CD1c-positive myeloid dendritic cell (primary cell): ENCODE data around the gene WDR12.
"Not testable (repeated sequence)": the region's sequence is repeated elsewhere in the genome, so short reads cannot be mapped to it uniquely, and the experiment has no call there.

ENCODE experiments used
- DNase-seq: peaks from one replicate; pipeline ENCODE4 v3.0.0-alpha.2; 2016; ENCODE audit errors: extremely low spot score

WDR12 gene

DNA sequence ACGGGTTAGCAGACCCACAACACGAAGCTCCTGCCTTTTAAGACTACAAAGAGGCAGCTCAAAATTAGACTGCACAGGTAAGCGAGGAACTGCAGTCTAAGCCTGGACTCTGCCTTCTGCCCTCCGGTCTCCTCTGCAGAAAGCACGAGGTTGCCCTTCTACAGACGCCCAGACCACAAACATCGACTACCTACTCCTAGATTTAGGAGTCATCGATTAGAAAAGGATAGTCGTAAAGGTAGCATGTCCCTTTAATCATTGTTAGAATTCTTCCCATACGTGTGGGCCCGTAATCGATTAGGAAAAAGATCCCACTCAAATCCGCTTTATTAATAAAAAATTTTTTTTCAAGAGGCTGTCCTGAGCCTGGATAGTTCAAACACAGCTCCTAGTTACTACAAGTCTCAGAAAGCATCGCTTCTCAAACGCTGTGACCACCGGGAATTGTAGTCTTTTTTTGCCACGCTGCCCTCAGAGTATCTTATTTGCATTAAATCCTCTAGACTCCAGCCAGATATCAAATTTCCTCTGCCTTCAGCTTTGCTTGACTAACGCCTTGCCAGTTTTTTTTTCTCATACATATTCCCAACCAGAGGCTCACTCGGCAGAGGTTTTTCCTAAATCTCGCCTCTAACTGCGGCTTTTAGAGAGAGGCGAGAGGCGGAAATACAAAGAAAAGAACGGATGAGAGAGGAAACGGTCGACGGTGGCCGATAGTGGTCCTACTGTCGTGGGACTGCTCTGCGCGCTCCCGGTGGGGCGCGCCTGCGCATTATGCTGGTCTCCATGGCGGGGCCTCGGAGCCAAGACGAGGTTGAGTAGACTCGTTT lies at the start of gene WDR12, which contains the start of gene CARF:
Gene WDR12, minus strand, starts transcription at position 162 of the 830 bp plus-strand sequence. CDS start 197 bp downstream, outside the sequence.
Gene CARF, plus strand, starts transcription at position 764 of the 830 bp plus-strand sequence. CDS start 29,628 bp downstream, outside the sequence.
- DNase-seq = peak; percentile 94

DNA sequence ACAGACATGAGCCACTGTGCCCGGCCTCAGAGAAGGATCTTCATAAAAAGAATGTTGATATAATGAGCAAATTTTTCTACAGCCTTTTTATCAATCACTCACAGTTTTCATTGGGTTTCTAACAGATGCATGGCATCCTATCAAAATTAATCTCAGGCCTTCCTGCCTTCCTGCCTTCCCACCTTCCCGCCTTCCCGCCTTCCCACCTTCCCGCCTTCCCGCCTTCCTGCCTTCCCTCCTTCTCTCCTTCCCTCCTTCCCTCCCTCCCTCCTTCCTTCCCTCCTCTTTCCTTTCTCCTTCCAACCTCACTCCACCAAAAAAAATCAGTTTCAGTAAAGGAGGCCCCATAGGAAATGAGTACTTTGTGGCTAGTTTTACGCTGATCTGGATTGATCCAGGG lies 49.1 kb upstream of the WDR12 start:
- DNase-seq = no peak

DNA sequence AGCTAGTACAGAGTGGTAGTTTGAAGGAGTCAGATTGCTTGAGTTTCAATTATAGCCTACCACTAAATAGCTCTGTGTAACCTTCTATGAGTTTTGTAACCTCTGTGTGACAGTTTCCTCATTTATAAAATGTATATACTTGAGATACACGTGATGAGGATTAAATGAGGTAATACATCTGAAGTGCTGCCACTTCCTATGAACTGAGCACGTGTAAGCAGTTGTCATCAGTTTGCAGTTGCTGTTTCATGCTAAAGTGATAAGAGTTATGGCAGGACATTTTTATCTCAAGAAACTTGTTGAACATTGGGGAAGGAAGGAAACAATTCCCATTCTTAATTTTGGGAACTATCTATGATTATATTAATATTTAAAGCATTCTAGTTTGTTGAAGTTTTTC lies 39.1 kb upstream of the WDR12 start:
- DNase-seq = peak; percentile 80

DNA sequence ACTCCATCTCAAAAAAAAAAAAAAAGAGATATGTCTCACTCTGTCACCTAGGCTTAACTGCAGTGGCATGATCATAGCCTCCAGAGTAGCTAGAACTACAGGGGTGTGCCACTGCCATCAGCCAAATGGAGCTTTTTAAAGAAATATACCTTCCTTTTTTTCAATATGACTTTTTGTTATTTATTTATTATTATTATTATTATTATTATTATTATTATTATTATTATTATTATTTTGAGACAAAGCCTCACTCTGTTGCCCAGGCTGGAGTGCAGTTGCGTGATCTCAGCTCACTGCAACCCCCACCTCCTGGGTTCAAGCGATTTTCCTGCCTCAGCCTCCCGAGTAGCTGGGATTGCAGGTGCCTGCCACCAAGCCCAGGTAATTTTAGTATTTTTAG lies 37.9 kb upstream of the WDR12 start:
- DNase-seq = not testable (repeated sequence)

DNA sequence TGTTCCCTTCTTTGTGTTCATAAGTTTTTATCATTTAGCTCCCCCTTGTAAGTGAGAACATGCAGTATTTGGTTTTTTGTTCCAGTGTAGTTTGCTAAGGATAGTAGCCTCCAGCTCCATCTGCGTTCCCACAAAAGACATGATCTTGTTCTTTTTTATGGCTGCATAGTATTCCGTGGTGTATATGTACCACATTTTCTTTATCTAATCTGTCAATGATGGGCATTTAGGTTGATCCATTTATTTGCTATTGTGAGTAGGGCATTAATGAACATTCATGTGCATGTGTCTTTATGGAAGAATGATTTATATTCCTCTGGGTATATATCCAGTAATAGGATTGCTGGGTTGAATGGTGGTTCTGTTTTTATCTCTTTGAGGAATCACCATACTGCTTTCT lies 34.0 kb upstream of the WDR12 start:
- no peak for DNase-seq

DNA sequence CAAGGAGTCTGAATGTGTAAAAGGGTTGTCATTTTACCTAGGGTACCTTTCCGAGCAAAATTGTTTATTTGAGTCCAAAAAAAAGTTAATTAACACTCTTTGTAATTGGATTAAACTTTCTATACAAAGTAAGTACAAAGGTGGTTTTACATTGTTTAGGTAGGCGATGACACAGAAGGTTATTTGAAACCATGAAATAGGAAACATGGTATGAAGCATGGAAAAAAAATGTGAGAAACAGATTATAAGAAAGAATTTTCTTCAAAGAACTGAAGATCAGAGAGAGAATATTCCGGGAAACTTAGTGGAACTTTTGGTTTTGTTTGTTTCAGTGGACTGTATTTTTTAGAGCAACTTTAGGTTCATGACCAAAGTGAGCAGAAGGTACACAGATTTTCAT lies 33.3 kb upstream of the WDR12 start:
- no peak for DNase-seq

DNA sequence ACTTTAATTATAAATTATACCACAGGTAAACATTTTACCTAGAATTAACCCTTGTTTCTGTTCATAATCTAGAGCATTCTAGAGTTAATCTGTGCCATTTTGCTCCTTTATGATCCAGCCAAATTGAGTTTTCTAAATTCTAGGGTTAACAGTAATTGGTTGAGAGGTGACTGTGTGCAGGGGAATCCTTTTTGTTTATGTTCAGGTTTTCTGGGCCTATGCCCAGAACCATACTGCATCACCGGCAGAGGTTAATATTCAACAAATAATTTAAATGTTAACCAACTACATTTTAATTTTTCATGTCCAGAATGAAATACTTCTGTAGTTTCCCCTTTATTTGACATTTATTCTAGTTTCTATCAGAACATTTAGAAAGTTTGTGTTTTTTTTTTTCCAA lies 32.9 kb upstream of the WDR12 start:
- DNase-seq = no peak

DNA sequence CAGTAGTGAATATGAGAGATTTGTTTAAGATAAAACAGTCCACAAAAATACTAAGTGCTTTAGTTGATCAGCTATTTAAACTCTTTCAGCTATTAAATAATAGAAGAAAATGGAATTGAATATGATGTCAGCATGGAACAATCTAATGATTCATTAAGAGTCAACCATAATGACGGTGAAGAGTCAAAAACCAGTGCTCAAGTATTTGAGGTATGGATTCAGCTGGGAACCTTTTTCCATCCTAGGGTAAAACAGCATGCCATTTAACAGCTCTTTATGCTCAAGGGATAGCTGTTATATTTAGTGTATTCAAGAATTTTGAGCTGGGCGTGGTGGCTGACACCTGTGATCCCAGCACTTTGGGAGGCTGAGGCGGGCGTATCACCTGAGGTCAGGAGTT lies 30.3 kb upstream of the WDR12 start:
- no peak for DNase-seq

DNA sequence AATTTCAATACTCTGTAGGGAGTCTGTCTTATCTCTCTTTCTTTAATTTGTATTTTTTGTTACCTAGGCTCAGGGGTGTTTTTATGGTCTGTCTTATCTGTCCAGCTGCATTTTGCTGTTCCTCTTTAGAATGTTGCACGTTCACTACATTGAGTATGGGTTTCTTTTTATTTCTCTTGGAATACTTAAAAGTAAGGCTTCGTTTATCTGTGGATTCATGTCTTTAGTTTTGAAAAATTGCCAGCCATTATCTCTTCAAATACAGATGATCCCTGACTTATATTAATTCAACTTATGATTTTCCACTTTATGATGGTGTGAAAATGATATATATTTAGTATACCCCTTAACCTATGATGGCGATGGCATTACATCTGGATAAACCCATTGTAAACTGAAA lies 27.5 kb upstream of the WDR12 start:
- no peak for DNase-seq

DNA sequence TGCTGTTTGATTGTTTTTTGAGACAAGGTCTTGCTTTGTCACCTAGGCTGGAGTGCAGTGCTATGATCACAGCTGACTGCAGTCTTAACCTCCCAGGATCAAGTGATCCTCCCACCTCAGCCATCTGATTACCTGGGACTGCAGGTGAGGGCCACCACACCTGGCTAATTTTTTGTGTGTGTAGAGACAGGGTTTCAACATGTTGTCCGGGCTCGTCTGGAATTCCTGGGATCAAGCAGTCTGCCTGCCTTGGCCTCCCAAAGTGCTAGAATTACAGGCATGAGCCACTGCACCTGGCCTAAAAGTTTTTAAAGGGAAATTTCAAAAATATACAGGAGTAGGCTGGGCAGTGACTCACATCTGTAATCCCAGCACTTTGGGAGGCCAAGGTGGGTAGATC lies 23.0 kb upstream of the WDR12 start:
- no peak for DNase-seq

DNA sequence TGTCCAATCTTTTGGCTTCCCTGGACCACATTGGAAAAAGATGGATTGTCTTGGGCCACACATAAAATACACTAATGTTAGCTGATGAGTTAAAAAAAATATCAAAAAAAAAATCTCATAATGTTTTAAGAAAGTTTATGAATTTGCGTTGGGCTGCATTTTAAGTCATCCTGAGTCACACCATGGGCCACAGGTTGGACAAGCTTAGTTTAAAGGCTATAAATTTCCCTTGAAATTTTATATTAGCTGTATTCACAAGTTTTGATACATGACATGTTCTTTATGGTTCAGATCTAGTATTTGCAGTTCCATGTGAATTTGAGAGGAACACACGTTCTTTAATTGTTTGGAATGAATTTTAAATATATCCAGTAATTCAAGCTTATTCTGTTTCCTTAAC lies 22.5 kb upstream of the WDR12 start:
- no peak for DNase-seq

DNA sequence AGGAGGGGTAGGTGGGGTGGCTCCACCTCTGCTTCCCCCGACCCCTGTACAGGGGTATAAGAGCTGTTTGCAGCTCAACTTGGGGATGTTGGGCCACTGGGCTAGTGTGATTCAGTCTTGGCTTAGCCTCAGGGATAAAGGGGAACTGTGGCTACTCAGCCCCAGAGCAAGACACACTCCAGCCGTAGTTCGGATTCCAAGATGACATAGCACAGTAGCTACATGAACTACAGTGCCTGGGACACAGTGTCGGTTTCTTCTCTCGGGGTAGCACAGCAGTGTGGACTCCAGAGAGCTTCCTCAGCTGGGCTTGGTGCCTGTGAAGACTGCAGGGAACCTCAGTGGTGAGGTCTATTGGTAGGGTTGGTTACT lies 21.7 kb upstream of the WDR12 start:
- DNase-seq = no peak

DNA sequence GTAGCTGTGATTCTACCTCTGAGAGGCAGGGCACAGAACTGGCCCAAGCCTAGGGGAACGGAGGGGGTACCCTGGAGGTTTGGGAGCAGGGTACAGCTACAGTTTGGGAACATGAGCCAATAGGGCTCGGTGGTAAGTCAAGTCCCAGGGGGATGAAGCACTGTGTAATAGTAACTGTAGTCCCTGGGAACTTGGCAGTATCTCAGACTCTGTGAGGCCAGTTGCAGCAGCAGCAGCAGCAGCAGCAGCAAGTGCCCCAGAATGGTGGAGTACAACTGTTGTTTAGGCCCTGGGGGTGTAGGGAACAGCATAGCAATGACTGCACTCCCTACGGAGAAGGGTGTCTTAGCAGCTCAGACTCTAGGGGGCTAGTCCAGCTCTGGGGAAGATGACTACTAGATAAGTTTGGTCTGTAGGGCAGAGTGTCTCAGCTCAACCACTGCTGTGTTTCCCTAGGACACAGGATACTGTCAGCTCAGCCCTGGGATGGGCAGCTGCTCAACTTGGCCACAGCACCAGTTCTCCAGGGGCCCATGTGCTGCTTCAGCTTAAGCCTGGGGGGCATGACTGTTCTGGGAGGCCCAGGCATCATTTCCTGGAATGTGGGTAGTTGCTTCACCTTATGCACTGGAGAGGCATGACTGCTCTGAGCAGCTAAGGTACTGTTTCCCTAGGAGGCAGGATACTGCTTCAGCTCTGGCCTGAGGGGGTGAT lies 21.1 kb upstream of the WDR12 start:
- DNase-seq = no peak

DNA sequence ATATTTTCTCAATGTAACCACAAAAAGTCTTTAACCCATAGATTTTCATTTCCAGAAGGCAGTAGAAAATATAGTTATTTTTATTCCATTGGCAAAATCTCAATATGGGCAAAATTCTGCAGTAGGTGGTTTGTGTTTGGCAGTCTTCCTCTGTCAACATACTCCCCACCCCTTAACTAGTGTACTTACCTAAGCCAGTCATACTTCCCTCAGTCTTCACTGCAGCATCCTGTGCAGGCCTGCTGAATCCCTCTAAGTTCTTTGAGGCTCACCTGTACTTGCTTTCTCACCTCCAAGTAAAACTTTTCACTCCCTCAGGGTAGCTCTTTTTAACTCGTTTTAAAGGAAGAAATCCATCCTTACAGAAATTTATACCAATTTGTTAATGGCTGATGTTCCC lies 7.4 kb upstream of the WDR12 start:
- no peak for DNase-seq

DNA sequence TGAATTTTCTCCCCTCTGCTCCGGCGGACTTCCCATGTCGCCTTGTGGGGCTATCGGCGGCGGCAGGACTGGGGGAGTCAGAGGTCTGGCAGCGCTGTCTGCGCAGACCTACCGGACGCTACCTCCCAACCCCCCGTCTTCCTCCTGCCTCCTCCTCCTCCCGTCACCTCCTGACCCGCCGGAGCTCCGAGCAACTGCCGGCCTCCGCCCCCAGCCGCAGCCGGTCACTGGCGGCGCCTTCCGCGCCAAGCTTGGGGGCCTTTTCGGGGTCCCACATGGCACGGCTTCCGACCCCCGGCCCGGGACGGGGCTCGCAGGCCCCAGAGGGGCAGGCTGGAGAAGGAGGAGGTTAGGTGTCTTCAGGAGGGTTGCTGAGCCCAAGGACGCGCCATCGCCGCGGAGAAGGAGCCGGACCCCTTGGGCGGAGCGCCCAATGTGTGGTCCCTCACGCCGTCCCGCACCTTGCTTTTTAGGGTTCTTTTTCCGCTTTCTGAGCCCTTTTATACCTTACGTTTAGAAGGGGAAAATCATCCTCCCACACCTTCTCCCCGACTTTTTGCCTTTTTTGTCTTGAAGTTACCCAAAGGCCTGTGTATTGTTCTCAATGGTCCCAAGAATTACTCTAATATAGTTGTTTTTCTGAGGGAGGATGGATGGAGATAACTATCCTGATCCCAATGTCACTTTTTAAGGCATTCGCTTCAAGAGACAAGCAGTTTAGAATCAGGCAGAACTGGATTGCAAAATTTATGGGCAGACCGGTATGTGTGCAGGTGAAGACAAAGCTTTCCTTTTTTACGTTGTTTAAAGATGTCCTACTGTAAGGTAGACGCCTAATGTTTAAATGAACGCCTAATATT lies 1.1 kb upstream of the WDR12 start:
- DNase-seq = not testable (repeated sequence)

DNA sequence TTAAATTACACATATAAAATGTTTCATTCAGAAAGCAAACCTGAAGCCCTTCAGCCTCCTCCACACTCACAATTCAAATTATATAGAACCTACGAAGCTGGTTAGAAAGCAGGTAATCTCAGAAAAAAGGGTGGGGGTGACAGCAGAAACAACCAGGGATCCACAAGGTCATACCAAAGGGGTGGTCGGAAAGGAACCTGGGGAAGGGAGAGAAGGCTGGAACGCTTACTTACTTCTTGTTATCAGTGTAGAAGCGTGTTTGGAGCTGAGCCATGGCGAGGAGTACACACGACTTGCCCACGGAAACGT lies 316 bp downstream of the WDR12 start:
- no peak for DNase-seq

DNA sequence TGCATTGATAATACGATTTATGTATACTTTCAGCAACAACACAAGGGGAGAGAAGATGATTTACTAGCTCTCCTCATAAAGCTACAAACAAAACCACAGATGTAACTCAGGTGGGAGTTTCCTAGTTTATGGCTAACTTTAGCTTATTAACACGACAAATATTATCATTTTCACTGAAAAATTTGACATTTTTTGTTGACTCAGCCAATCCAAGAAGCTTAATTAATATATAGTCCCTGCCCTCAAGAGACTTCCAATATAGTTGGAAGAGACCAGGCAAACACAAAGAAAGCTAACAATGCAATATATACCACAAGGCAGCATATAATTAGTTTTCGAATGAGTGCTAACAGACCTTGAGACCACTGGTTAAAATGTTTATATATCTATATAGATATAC lies 775 bp downstream of the WDR12 start:
- no peak for DNase-seq

DNA sequence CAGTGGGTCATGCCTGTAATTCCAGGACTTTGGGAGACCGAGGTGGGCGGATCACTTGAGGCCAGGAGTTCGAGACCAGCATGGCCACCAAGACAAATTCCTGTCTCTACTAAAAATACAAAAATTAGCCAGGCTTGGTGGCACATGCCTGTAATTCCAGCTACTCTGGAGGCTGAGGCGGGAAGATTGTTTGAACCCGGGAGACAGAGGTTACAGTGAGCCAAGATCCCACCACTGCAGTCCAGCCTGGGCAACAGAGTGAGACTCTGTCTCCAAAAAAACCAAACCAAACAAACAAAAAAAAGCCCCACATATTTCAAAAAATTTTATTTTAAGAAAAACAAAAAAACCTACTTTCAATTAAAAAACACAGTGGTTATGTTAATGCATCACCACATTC lies 1.2 kb downstream of the WDR12 start:
- not testable (repeated sequence) for DNase-seq

DNA sequence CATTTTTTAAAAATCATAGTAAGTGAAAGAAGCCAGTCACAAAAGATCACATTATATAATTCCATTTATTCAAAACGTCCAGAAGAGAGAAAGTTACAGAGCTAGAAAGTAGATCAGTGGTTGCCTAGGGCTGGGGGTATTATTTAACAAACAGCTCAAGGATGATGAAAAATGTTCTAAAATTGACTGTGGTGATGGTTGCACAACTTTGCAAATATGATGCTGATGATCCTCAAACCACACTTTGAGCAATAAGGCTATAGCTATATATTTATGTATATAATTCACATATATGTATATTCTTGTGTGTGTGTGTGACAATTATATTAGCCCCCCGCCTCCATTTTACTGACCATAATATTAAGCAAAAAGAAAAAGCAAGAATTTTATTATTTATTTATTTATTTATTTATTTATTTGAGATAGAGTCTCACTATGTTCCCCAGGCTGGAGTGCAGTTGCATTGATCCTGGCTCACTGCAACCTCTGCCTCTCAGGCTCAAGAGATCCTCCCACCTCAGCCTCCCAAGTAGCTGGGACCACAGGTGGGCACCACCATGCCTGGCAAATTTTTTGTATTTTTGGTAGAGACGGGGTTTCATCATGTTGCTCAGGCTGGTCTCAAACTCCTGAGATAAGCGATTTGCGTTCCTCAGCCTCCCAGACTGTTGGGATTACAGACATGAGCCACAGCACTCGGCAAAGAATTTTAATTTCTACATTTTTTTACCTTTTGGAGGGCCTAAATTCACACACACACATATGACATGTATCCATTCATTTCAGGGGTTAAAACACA lies 1.9 kb downstream of the WDR12 start:
- DNase-seq = no peak

DNA sequence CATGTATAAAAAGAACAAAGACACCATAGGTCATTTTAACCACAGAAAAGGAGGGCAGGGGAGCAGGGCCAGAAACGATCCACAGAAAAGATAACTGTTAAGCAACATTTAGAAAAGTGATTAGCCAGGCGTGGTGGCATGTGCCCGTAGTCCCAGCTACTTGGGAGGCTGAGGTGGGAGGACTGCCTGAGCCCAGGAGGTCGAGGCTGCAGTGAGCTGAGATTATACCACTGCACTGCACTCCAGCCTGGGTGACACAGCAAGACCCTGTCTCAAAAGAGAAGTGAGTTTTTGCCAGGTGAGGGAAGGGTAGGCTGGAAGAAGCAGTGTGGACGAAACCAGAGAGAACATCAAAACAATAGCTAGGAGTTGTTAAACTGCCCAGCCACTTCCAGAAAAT lies 3.3 kb downstream of the WDR12 start:
- no peak for DNase-seq

DNA sequence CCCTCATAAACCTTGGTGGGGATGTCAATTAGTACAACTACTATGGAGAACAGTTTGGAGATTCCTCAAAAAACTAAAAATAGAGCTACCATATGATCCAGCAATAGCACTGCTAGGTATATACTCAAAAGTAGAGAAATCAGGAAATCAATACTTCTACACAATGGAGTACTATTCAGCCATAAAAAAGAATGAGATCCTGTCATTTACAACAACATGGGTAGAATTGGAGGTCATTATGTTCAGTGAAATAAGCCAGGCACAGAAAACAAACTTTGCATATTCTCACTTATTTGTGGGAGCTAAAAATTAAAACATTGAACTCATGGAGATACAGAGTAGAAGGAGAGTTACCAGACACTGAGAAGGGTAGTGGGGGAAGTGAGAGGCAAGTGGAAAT lies 6.0 kb downstream of the WDR12 start:
- DNase-seq = not testable (repeated sequence)

DNA sequence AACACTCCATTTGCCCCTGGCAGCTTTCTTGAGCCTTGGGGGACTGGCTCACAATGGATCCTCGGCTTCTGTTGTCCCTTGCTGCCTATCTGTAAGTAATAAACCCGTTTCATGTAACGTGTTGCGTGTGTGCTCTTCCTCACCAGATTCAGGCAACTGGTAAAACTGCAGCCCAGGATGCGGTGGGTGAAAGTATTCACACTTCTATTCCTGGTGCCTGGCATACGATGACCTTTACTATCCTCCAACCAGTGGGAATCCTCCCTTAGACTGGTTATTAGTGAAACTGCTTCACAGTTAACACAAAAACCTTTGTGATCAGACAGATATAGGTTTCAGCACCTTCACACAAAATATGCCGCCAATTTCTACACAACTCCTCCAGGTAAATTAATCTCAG lies 26.3 kb downstream of the WDR12 start:
- DNase-seq = no peak
